GM06990 (cell line): ENCODE data around the gene BLM.

ENCODE experiments used
- DNase-seq: peaks from one replicate; pipeline ENCODE4 v3.0.0-alpha.2; 2011; ENCODE audit not compliant: insufficient read length; ENCODE audit errors: extremely low read depth
- H3K27me3 ChIP-seq: replicated peaks from 2 replicates; pipeline ENCODE4 v1.6.0; 2011; ENCODE audit warnings: low read length; ENCODE audit not compliant: control insufficient read depth, insufficient read depth
- H3K36me3 ChIP-seq: 2 replicates; pipeline ENCODE4 v1.5.1; 2011; ENCODE audit warnings: low read length; ENCODE audit not compliant: control insufficient read depth, insufficient read depth
- H3K4me3 ChIP-seq: replicated peaks from 2 replicates; pipeline ENCODE4 v1.5.1; 2011; ENCODE audit warnings: low read depth, mild to moderate bottlenecking, control low read depth, low read length
- TF ChIP-seq, protein P1 (sequence below): IDR thresholded peaks from 2 replicates; pipeline ENCODE4 v1.5.1; 2011; ENCODE audit warnings: low read length, control low read depth, mild to moderate bottlenecking, inconsistent platforms; ENCODE audit not compliant: insufficient read depth, poor library complexity, severe bottlenecking

Gene BLM

DNA sequence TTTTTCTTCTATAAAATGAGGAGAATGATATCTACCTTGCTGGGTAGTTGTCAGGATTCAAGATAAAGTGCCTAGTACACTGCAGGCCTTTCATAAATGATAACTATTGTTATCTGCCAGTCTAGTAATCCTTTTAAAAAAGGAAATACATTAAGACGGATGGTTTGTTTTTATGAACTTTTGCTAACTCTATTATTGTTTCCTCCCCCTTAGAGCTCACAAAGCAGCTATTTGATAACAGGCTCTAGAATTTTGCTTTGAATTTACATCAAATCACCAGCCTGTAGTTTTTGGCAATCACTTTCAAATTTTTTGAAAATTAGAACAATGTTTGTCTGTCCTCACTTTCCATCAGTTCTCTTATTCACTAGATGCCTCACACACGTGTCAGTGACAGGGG lies 39.8 kb downstream of the BLM start:
- TF ChIP-seq, protein P1, sequence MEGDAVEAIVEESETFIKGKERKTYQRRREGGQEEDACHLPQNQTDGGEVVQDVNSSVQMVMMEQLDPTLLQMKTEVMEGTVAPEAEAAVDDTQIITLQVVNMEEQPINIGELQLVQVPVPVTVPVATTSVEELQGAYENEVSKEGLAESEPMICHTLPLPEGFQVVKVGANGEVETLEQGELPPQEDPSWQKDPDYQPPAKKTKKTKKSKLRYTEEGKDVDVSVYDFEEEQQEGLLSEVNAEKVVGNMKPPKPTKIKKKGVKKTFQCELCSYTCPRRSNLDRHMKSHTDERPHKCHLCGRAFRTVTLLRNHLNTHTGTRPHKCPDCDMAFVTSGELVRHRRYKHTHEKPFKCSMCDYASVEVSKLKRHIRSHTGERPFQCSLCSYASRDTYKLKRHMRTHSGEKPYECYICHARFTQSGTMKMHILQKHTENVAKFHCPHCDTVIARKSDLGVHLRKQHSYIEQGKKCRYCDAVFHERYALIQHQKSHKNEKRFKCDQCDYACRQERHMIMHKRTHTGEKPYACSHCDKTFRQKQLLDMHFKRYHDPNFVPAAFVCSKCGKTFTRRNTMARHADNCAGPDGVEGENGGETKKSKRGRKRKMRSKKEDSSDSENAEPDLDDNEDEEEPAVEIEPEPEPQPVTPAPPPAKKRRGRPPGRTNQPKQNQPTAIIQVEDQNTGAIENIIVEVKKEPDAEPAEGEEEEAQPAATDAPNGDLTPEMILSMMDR, result no peak
- DNase-seq, result no peak
- Histone ChIP-seq H3K4me3 (no peak overlapping the region), H3K36me3 (peaks cover 8% of the 10 kb centered on the region), H3K27me3 (no peaks in the 10 kb centered on the region)

DNA sequence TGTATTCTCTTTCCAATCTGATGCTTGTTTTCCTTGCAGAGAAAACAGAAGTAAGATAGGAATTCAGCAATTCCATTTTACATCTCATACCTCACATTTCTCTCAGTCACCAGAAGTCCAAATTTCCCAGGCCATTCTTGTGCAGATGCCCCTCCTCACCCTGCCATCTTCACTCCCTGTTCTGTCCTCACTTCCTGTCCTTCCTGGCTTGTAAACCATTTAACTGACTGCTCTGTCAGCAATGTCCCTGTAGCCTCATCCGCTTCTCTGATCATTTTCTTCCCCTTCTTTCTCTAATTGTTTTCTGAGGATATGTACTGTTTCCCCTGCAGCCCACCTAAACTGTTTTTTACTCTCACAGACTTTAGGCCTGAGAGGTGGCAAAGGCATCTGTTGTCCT lies 40.3 kb downstream of the BLM start:
- TF ChIP-seq, protein P1, result no peak
- peaks cover 8% of the 10 kb centered on the region for H3K36me3 ChIP-seq

DNA sequence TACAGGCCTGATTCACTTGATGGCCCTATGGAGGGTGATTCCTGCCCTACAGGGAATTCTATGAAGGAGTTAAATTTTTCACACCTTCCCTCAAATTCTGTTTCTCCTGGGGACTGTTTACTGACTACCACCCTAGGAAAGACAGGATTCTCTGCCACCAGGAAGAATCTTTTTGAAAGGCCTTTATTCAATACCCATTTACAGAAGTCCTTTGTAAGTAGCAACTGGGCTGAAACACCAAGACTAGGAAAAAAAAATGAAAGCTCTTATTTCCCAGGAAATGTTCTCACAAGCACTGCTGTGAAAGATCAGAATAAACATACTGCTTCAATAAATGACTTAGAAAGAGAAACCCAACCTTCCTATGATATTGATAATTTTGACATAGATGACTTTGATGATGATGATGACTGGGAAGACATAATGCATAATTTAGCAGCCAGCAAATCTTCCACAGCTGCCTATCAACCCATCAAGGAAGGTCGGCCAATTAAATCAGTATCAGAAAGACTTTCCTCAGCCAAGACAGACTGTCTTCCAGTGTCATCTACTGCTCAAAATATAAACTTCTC lies 43.6 kb downstream of the BLM start:
- no peak for DNase-seq
- Histone ChIP-seq H3K36me3 (peaks cover 5% of the 10 kb centered on the region), H3K27me3 (no peaks in the 10 kb centered on the region), H3K4me3 (no peak overlapping the region)
- TF ChIP-seq, protein P1, result no peak

More for the DNA sequence above, 40.3 kb downstream of the BLM start:
- DNase-seq, result no peak
- no peaks in the 10 kb centered on the region for H3K27me3 ChIP-seq
- H3K4me3 ChIP-seq, result no peak overlapping the region

DNA sequence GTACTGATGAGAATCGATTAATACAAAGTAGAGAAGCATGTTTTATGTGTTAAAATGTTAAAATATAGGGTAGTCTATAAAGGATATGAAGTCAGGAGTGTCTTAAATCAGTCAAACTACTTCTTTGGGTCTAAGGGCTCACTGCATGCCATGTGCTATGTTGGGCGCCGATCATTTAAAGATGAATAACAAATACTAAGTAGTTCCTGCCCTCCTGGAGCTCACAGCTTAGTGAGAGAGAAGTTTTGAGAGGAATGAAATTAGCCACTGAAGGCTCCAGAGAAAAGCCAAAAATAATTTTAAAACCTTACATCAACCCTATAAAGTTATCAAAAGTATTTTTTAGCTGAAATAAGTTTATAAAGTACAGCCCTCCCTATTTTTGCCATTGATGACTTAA lies 44.5 kb downstream of the BLM start:
- peaks cover 7% of the 10 kb centered on the region for H3K36me3 ChIP-seq
- H3K27me3 ChIP-seq, result no peaks in the 10 kb centered on the region
- H3K4me3 ChIP-seq, result no peak overlapping the region
- no peak for DNase-seq
- TF ChIP-seq, protein P1, result no peak

DNA sequence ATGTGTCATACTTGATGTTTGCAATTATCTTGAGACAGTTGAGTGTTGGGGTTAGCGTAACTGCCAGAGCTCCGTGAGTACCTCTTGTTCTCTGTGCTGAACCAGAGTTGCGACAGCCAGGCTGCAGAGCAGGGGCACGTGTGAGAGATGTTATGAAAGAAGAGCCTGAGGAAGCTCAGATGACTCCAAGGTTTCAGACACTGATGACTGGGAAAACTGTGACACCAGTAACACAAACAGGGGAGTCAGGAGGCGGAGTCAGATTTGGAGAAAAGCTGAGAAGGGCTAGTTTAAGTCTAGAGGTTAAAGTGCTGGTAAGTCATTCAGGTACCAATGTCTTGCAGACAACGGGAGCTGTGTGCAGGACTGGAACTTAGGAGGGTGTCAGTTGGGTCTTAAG lies 45.0 kb downstream of the BLM start:
- no peak for DNase-seq
- TF ChIP-seq, protein P1, result no peak
- H3K27me3 ChIP-seq, result no peaks in the 10 kb centered on the region
- peaks cover 7% of the 10 kb centered on the region for H3K36me3 ChIP-seq
- H3K4me3 ChIP-seq, result no peak overlapping the region
